C4-2B (cell line): Measurements from ENCODE around the gene FEN1.

Experiments used
- CTCF ChIP-seq: fragments of 450-650 bp; conservative IDR thresholded peaks from 2 replicates; pipeline ENCODE4 v1.5.1; 2017; ENCODE audit warnings: mild to moderate bottlenecking
- ZFX ChIP-seq: fragments of 450-650 bp; IDR thresholded peaks from 2 replicates; pipeline ENCODE4 v1.6.1; 2017

DNA sequence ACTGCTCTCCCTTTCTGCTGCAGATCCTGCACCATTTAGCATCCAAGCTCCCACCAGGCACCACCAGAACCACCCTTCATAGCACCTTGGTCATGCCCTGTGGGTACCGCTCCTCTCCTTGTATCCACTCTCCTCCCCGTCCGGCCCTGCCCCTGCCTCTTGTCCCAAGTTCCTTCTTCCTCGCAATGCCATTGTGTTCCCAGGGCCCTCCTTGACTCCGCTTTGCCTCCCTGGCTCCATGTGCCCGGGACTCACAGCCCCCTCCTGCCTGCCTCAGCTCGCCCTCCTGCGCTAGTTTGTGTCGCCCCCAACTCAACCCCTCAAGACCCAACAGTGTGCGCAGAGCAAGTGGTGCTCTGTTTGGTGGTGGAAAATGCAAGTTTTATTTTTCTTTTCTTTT is 46.2 kb downstream of the FEN1 start:
- TF ChIP-seq CTCF (no peak), ZFX (no peak)
